PFSK-1 (cell line): ENCODE data around the gene TENT4A. TPM values are rescaled to one million over a fixed set of nuclear protein-coding genes. Genes with fewer than 3 reads are reported as not detected.

ENCODE experiments used
- FOXP2 ChIP-seq: optimal IDR thresholded peaks from 2 replicates; pipeline ENCODE3; 2011; ENCODE audit warnings: borderline replicate concordance, control low read depth, inconsistent platforms; ENCODE audit not compliant: insufficient read depth; ENCODE audit errors: extremely low read length, extremely low read depth
- POLR2AphosphoS5 ChIP-seq: IDR thresholded peaks from 2 replicates; pipeline ENCODE4 v1.6.1; 2012; ENCODE audit warnings: low read depth, mild to moderate bottlenecking, control low read depth, low read length, moderate library complexity
- SIN3A ChIP-seq: IDR thresholded peaks from 2 replicates; pipeline ENCODE4 v1.6.1; 2012; ENCODE audit warnings: mild to moderate bottlenecking, low read length, moderate library complexity, borderline replicate concordance; ENCODE audit not compliant: insufficient read depth
- TAF1 ChIP-seq: IDR thresholded peaks from 2 replicates; pipeline ENCODE4 v1.6.1; 2012; ENCODE audit warnings: low read length, control low read depth, borderline replicate concordance; ENCODE audit not compliant: insufficient read depth
- polyA plus RNA-seq: library from polyadenylated mRNA; unstranded; fragments of >200 nt; gene quantifications from one replicate; pipeline ENCODE4 v1.2.1, GENCODE V29; 2012; ENCODE audit warnings: low read depth, missing spikeins; ENCODE audit not compliant: insufficient read length
- TF ChIP-seq, protein P1 (sequence below), 2 experiments: IDR thresholded peaks; 2 replicates each; pipeline versions ENCODE4 v1.6.1 to v1.8.0; 2011 to 2012; ENCODE audit warnings: low read depth in 2 of 2, low read length in 2 of 2, control low read depth in 1 of 2, inconsistent platforms in 1 of 2, mild to moderate bottlenecking in 1 of 2, moderate library complexity in 1 of 2; ENCODE audit not compliant: insufficient read depth in 1 of 2

Gene TENT4A
- polyA plus RNA-seq = 20.3 TPM

DNA sequence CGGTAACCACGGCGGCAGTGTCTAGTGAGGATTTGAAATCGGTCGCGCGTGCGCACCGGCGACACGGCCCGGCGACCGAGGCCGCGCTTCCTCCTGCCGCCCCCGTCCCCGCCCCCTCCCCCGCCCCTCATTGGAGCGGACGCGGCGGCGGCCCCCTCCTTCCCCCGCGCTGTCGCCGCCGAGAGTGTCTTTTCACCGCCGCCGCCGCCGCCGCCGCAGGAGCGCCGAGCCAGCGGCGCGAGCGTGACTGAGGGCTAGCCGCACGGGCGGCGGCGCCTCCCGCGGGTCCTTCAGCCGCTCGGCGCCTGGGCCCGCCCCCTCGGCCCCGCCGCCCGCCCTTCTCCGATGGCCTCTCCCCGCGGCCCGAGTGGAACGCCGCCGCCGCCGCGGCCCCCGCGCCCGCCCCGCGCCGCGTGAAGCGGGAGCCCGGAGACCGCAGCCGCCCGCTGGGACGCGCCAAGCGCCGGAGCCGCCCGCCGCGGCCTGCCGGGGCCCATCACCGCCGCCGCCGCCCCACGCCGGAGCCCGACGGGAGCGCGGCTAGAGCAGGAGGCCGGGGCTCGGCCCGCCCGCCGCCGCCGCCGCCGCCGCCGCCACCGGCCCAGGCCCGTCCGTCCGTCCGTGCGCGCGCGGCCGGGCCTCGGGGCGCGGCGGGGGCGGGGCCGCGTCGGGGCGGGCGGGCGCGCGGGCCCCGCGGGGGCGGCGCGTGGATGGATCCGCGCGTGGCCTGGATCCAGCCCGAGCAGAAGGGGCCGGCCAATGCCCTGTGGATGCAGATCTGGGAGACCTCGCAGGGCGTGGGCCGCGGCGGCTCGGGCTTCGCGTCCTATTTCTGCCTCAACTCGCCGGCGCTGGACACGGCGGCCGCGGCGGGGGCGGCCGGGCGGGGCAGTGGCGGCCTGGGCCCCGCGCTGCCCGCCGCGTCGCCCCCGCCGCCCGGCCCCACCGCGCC lies at the start of gene TENT4A:
TENT4A (plus strand) TSS at position 159 of the 952 bp plus-strand sequence; CDS start at position 711, 552 bp downstream.
- no peak for TF ChIP-seq FOXP2
- TF ChIP-seq, protein P1, sequence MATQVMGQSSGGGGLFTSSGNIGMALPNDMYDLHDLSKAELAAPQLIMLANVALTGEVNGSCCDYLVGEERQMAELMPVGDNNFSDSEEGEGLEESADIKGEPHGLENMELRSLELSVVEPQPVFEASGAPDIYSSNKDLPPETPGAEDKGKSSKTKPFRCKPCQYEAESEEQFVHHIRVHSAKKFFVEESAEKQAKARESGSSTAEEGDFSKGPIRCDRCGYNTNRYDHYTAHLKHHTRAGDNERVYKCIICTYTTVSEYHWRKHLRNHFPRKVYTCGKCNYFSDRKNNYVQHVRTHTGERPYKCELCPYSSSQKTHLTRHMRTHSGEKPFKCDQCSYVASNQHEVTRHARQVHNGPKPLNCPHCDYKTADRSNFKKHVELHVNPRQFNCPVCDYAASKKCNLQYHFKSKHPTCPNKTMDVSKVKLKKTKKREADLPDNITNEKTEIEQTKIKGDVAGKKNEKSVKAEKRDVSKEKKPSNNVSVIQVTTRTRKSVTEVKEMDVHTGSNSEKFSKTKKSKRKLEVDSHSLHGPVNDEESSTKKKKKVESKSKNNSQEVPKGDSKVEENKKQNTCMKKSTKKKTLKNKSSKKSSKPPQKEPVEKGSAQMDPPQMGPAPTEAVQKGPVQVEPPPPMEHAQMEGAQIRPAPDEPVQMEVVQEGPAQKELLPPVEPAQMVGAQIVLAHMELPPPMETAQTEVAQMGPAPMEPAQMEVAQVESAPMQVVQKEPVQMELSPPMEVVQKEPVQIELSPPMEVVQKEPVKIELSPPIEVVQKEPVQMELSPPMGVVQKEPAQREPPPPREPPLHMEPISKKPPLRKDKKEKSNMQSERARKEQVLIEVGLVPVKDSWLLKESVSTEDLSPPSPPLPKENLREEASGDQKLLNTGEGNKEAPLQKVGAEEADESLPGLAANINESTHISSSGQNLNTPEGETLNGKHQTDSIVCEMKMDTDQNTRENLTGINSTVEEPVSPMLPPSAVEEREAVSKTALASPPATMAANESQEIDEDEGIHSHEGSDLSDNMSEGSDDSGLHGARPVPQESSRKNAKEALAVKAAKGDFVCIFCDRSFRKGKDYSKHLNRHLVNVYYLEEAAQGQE (IDR thresholded peaks at IDR 0.05; ENCODE audit: insufficient read depth in 1 of 2, low read depth in 2 of 2, low read length in 2 of 2) = no peak
- TF ChIP-seq TAF1 = no peak
- no peak for TF ChIP-seq POLR2AphosphoS5
- TF ChIP-seq SIN3A = no peak

DNA sequence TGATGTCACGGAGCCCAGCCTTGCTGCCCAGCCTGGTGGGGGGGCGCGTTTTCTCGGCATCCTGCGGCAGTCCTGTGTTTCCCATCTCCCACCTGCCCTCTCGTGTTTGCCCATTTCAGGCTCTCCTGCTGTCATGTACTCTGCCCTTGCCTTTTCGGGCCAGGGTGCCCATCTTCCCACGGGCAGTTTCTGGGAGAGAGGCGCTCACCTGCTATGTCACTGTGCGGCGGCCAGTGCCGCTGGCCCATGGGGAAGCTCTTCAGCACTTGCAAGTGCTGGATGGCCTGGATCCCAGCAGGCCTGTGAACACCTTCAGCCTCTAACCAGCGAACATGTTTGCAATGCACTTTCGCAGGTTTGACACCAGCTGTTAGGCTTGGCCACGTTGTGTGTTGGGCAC lies 46.5 kb upstream of the TENT4A start:
- TF ChIP-seq TAF1 (no peak), POLR2AphosphoS5 (no peak), FOXP2 (no peak), SIN3A (no peak)
- TF ChIP-seq, protein P1 (IDR thresholded peaks at IDR 0.05; ENCODE audit: insufficient read depth in 1 of 2, low read depth in 2 of 2, low read length in 2 of 2) = no peak

DNA sequence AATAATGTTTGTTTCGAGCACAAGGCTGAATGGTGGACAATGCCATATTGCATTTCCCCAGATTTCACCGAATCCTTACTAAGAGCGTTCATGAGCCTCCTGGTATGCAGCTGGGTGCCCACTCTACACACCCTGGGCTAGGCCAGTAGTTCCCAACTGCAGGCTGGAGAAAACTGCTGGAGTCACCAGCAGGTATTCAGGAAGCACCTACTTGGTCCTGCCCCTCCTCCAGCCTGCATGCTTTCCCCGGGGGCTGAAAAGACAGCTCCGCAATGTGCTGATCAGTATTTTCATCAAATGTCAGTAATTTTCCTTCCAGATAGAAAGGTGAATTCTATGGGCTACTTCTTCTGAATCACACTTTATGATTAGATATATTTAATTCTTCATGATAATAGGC lies 45.6 kb upstream of the TENT4A start:
- no peak for TF ChIP-seq POLR2AphosphoS5
- no peak for TF ChIP-seq SIN3A
- TF ChIP-seq FOXP2 = no peak
- TF ChIP-seq TAF1 = no peak
- TF ChIP-seq, protein P1 (IDR thresholded peaks at IDR 0.05; ENCODE audit: insufficient read depth in 1 of 2, low read depth in 2 of 2, low read length in 2 of 2) = no peak

DNA sequence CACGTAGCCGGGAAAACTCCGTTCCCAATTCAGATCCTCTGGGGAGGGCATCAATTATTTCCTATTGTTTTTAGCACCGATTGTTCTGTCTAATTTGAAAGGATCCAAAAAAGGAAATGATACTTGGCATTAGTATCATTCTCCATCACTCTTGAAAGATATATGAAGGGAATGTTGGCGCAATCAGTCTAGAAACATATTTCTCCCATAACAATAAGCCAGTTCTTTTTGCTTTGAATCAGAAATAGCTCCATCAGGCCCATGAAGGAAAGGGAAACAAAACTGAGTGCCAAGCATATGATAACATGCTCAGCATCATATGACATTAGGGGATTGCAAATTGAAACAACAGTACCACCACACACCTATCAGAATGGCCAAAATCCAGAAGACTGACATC lies 40.2 kb upstream of the TENT4A start:
- TF ChIP-seq SIN3A = no peak
- no peak for TF ChIP-seq POLR2AphosphoS5
- no peak for TF ChIP-seq FOXP2
- no peak for TF ChIP-seq TAF1
- TF ChIP-seq, protein P1 (IDR thresholded peaks at IDR 0.05; ENCODE audit: insufficient read depth in 1 of 2, low read depth in 2 of 2, low read length in 2 of 2) = no peak
